ENCODE results near the gene AKAP8.

DNA sequence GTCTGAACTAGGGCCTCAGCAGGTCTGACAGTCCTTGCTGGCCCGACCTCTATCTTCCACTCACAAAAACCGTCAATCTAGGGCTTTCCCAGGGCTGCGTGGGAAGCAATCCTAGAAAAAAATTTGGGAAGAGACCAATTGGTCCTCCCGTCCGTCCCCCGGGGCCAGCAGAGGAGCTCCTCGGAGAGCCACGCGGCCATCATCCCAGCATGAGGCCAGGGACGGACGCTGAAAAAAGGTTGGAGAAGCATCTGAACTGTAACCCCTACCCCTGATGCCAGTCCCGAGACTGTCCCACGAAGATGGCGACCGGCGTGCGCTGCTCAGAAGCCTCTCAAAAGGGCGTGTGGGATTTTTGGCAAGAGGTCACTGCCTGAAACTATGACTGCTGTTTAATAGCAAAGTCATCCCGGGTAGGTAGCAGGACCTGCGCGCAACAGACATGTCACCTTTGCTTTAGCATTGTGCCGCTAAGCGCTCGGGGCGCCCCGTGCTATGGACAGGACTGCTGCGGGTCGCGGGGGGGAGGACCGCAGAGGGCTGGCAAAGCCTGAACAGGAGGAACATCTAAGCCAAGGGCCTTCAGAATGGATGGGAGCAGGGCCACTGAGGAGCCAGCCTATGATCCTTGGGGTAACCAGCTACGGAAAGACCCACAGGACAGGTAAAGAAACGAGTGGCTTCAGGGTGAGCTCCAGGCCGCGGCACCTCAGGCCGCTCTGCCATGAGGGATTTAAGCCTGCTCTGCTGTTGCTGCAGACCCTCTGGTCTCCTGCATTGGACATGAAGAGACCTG lies 10.6 kb downstream of the AKAP8 start:
- no peak for TF ChIP-seq NFE2L2 (IDR thresholded peaks at IDR 0.05; ENCODE audit: low read depth, low read length)
- TF ChIP-seq, protein P1, sequence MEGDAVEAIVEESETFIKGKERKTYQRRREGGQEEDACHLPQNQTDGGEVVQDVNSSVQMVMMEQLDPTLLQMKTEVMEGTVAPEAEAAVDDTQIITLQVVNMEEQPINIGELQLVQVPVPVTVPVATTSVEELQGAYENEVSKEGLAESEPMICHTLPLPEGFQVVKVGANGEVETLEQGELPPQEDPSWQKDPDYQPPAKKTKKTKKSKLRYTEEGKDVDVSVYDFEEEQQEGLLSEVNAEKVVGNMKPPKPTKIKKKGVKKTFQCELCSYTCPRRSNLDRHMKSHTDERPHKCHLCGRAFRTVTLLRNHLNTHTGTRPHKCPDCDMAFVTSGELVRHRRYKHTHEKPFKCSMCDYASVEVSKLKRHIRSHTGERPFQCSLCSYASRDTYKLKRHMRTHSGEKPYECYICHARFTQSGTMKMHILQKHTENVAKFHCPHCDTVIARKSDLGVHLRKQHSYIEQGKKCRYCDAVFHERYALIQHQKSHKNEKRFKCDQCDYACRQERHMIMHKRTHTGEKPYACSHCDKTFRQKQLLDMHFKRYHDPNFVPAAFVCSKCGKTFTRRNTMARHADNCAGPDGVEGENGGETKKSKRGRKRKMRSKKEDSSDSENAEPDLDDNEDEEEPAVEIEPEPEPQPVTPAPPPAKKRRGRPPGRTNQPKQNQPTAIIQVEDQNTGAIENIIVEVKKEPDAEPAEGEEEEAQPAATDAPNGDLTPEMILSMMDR (conservative IDR thresholded peaks at IDR 0.05; ENCODE audit: low read depth, low read length) = no peak
- TF ChIP-seq POLR2A (IDR thresholded peaks at IDR 0.05; ENCODE audit: low read depth, low read length) = no peak
- TF ChIP-seq RFX5 (IDR thresholded peaks at IDR 0.05; ENCODE audit: low read depth, low read length) = no peak
- no peak for TF ChIP-seq SMC3 (IDR thresholded peaks at IDR 0.05; ENCODE audit: low read depth, low read length)
- no peak for TF ChIP-seq RAD21 (IDR thresholded peaks at IDR 0.05; ENCODE audit: low read length)
- no peak for TF ChIP-seq BHLHE40 (IDR thresholded peaks at IDR 0.05; ENCODE audit: low read depth, low read length)
- no peak for TF ChIP-seq FOS (IDR thresholded peaks at IDR 0.05; ENCODE audit: low read depth, low read length)
- no peak for TF ChIP-seq MAZ (IDR thresholded peaks at IDR 0.05; ENCODE audit: borderline replicate concordance, low read depth, low read length)
- TF ChIP-seq CEBPB (IDR thresholded peaks at IDR 0.05; ENCODE audit: low read depth, low read length) = no peak

All from IMR-90 (cell line).